GM21723 (cell line): ENCODE results near the gene OR1A2.
"Not testable (repeated sequence)": the region's sequence is repeated elsewhere in the genome, so short reads cannot be mapped to it uniquely, and the experiment has no call there.

Source experiments
- ATAC-seq: cut with Tn5 transposase; IDR thresholded peaks from one replicate; pipeline ENCODE4 v1.9.1; 2021; ENCODE audit warnings: mild to moderate bottlenecking, moderate library complexity; ENCODE audit not compliant: unreplicated experiment

OR1A2 gene, protein sequence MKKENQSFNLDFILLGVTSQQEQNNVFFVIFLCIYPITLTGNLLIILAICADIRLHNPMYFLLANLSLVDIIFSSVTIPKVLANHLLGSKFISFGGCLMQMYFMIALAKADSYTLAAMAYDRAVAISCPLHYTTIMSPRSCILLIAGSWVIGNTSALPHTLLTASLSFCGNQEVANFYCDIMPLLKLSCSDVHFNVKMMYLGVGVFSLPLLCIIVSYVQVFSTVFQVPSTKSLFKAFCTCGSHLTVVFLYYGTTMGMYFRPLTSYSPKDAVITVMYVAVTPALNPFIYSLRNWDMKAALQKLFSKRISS

DNA sequence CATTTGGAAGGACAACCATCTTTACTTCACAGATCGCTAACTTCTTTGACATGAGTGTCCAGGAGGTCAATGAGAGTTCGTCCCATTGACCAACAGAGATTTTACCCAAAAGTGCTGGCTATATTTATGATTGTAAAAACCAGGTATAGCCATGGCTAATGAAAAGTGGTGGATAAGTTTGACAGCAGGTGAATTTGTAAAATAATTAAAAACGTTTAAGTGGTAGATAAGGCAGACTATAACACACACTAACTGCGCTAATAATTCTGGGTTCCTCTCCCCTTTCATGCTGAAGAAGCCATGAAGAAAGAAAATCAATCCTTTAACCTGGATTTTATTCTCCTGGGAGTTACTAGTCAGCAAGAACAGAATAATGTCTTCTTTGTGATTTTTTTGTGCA lies at the start of gene OR1A2:
OR1A2 (plus strand) TSS at position 301 of the 400 bp plus-strand sequence; CDS start at position 301, 0 bp downstream.
- no peak for ATAC-seq

GRCh38 chr17:3157218-3157617 lies 40.1 kb upstream of the OR1A2 start:
- ATAC-seq = no peak

DNA sequence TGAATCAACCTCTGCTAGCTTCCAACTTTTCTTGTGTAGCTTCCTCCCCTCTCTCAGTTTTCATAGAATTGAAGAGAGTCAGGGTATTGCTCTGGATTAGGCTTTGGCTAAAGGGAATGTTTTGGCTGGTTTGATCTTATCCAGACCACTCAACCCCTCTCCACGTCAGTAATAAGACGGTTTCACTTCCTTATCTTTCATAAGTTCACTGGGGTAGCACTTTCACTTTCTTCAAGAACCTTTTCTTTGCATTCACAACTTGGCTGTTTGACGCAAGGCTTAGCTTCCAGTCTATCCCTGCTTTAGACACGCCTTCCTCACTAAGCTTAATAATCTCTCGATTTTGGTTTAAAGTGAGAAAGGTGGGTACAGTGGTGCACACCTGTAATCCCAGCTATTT lies 29.7 kb upstream of the OR1A2 start:
- ATAC-seq = no peak

DNA sequence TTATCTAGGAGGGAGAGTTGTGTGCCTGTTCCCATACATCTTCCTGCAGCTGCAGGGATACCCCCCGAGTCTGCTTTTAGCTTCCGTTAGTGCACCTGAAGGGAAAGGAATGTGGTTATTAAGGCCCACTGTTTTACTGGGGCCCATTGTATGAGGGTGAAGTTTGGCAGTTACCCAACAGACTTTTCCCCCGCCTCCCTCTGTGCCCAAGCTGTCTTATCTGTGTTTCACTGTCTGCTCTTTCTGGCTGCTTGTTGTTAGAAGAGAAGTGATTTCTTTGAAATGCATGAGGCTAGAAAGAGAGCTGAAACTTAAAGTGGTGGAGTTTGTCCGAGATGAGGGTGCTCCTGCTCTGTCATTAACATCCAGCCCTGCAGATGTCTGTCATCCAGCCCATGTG lies 7.4 kb upstream of the OR1A2 start:
- ATAC-seq = no peak

DNA sequence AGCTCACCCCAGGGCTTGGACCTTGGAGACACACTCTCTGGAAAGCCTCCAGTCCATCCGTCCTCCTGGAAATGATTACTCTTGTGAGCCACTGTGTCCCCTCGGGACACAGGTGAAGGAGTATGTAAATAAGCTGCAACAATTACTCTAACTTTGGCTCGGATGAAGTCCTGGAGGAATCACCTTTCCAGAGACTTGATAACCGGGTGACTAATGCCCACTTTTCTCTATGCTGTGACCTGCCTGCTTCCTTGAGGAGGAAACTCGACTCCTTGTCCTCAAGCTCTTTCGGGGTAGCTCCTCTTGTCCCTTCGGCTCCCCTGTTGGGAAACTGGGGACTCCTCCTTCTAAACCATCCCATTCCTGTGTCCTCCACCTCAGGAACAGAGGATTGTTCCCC lies 10.0 kb downstream of the OR1A2 start, which contains the start of gene OR1A1:
OR1A1 (plus strand) TSS at position 301 of the 400 bp plus-strand sequence. CDS start 7,954 bp downstream, outside the sequence.
- no peak for ATAC-seq

GRCh38 chr17:3208484-3208883 lies 11.2 kb downstream of the OR1A2 start:
- ATAC-seq = no peak

GRCh38 chr17:3213001-3213400 lies 15.7 kb downstream of the OR1A2 start:
- no peak for ATAC-seq

GRCh38 chr17:3213587-3213986 lies 16.3 kb downstream of the OR1A2 start:
- ATAC-seq = no peak

DNA sequence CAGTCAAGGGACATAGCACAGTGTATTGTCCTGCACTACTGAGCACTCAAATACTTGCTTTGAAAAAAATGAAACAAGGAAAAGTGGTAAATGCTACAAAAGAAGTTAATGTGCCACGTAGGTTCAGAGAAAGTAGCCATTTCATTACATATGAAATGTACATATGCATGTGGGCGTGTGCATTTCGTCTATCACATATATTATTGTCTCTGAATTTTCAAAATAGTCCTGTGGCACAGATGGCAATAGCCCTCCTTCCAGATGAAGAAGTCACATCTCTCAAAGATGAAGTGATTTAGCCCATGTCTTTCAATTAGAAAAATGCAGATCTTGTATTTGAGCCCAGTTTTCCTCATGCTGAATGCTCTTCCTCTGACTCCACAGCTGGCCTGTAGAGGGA lies 22.7 kb downstream of the OR1A2 start:
- not testable (repeated sequence) for ATAC-seq

GRCh38 chr17:3221850-3222249 lies 24.5 kb downstream of the OR1A2 start:
- no peak for ATAC-seq

GRCh38 chr17:3222505-3222904 lies 25.2 kb downstream of the OR1A2 start:
- ATAC-seq = no peak

DNA sequence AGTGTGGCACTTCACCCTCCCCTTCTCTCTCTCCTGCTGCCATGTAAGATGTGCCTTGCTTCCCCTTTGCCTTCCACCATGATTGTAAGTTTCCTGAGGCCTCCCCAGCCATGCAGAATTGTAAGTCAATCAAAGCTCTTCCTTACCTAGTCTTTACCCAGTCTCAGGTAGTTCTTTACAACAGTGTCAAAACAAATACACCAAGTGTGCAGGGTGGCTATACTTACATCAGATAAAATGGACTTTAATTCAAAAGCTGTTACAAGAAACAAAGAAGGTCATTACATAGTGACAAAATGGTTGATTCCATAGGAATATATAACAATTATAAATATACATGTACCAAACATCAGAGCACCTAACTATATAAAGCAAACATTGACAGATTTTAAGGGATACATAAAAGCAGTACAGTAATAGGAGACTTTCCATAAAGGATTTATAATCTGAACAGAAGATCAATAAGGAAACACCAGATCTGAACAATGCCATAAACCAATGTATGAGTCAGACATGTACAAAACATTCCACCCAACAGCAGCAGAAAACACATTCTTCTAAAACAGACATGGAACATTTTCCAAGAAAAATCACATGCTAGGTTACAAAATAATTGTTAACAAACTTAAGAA lies 27.5 kb downstream of the OR1A2 start:
- not testable (repeated sequence) for ATAC-seq

DNA sequence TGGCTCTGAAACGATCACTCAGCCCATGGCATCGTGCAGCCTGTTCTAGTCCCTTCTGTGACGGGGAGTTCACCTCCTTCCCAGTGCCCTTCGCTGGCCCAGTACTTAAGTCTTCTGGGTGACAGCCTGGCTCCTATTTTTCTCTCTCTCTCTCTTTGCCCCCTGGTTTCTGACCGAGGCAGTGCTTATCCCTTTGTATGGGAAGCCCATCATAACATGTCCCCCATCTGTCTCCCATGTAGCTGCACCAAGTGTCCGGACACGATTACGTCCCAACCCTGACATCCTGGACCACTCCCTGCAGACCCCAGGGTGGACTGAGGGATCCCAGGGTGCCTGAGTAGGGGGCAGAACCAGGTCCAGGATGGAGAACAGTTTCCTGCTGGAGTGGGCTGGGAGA lies 35.0 kb downstream of the OR1A2 start:
- not testable (repeated sequence) for ATAC-seq

DNA sequence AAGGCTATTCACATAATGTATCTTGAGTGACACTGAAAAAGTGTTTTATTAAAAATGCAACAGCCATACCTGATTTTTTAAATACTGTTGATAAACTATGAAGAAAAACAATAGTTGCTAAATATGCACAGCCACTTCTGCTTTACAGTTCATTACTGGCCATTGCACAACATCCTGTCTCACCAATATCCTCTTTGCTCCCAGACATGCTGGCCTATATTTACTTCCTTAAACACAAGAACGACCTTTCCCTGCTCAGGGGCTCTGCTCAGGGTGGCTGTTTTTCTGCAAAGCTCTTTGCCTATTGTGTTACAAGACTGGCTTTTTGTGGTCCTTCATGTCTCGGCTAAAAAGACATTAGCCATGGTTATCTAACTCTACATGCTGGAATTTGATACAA lies 41.4 kb downstream of the OR1A2 start:
- ATAC-seq = not testable (repeated sequence)

GRCh38 chr17:3241044-3241443 lies 43.7 kb downstream of the OR1A2 start:
- ATAC-seq = not testable (repeated sequence)

DNA sequence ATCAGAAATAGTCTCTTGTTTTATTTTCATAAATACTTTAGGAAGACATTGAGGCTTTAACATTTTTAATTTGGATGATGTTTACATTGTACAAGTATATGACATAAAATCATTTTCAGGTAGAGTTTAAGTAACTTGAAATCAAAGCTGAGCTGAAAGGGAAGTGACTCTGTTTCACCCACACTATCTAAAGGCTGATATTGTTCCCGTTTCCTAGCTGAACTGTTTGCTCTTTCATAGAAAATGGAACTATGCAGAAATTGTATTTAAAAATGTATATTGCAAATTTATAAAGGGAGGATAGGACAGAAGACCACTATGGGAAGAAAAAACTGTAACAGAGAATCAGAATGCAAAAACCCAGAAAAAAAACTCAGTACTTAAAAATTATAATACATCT lies 47.5 kb downstream of the OR1A2 start:
- ATAC-seq = not testable (repeated sequence)
